GM18507 (cell line): ENCODE results near the gene MYZAP.

Experiments
- DNase-seq: peaks from one replicate; pipeline ENCODE4 v3.0.0; 2011; ENCODE audit warnings: low read depth; ENCODE audit not compliant: insufficient read length; ENCODE audit errors: extremely low spot score
- FAIRE-seq: peaks from 2 replicates; lab custom pipeline; 2011; peaks lifted over from hg19 to GRCh38; lab: Jason Lieb, UNC

Gene MYZAP

GRCh38 chr15:57561041-57561711, 30.5 kb upstream of the MYZAP start:
- peak; percentile 37 for DNase-seq
- FAIRE-seq, result peak; percentile 91

- no peak for FAIRE-seq
These were observed 29.4 kb upstream of the MYZAP start for GRCh38 chr15:57562196-57562769.

GRCh38 chr15:57563416-57563815, 28.3 kb upstream of the MYZAP start:
- FAIRE-seq, result no peak
- DNase-seq, result no peak

More at GRCh38 chr15:57562196-57562769, 29.4 kb upstream of the MYZAP start:
- no peak for DNase-seq

- DNase-seq (no peak), FAIRE-seq (peak; percentile 42)
These were observed 26.4 kb upstream of the MYZAP start for GRCh38 chr15:57565311-57565710.

- FAIRE-seq (no peak), DNase-seq (no peak)
These were observed 24.9 kb upstream of the MYZAP start for GRCh38 chr15:57566834-57567233.

GRCh38 chr15:57567891-57568290, 23.8 kb upstream of the MYZAP start:
- FAIRE-seq, result no peak
- DNase-seq, result no peak

GRCh38 chr15:57568299-57568698, 23.4 kb upstream of the MYZAP start:
- no peak for FAIRE-seq
- DNase-seq, result no peak

- DNase-seq (no peak), FAIRE-seq (no peak)
These were observed 21.4 kb upstream of the MYZAP start for GRCh38 chr15:57570340-57570739.

- DNase-seq (no peak), FAIRE-seq (no peak)
These were observed 20.7 kb upstream of the MYZAP start for GRCh38 chr15:57570994-57571393.

- FAIRE-seq (no peak), DNase-seq (no peak)
These were observed 20.0 kb upstream of the MYZAP start for GRCh38 chr15:57571725-57572124.

- no peak for FAIRE-seq
- no peak for DNase-seq
These were observed 19.2 kb upstream of the MYZAP start for GRCh38 chr15:57572468-57572867.

GRCh38 chr15:57573151-57573550, 18.6 kb upstream of the MYZAP start:
- no peak for DNase-seq

GRCh38 chr15:57575363-57575762, 16.3 kb upstream of the MYZAP start:
- DNase-seq (no peak), FAIRE-seq (no peak)

More at GRCh38 chr15:57573151-57573550, 18.6 kb upstream of the MYZAP start:
- FAIRE-seq, result no peak

GRCh38 chr15:57578288-57578900, 13.3 kb upstream of the MYZAP start:
- DNase-seq (no peak), FAIRE-seq (no peak)

GRCh38 chr15:57580428-57580827, 11.3 kb upstream of the MYZAP start:
- FAIRE-seq (no peak), DNase-seq (no peak)

- DNase-seq, result no peak
- FAIRE-seq, result no peak
These were observed 10.8 kb upstream of the MYZAP start for GRCh38 chr15:57580866-57581265.

GRCh38 chr15:57582090-57582489, 9.6 kb upstream of the MYZAP start:
- FAIRE-seq (no peak), DNase-seq (no peak)

GRCh38 chr15:57583282-57583681, 8.4 kb upstream of the MYZAP start:
- FAIRE-seq (no peak), DNase-seq (no peak)

- no peak for DNase-seq
- no peak for FAIRE-seq
These were observed 8.0 kb upstream of the MYZAP start for GRCh38 chr15:57583720-57584119.

- no peak for FAIRE-seq
- no peak for DNase-seq
These were observed 4.9 kb upstream of the MYZAP start for GRCh38 chr15:57586661-57587424.
